T1000 (cell line): ENCODE data around the gene DNHD1.

Experiments
- DNase-seq: peaks from one replicate; lab custom pipeline; 2025; ENCODE audit warnings: mixed read lengths; lab: John Stamatoyannopoulos, UW

Gene DNHD1

DNA sequence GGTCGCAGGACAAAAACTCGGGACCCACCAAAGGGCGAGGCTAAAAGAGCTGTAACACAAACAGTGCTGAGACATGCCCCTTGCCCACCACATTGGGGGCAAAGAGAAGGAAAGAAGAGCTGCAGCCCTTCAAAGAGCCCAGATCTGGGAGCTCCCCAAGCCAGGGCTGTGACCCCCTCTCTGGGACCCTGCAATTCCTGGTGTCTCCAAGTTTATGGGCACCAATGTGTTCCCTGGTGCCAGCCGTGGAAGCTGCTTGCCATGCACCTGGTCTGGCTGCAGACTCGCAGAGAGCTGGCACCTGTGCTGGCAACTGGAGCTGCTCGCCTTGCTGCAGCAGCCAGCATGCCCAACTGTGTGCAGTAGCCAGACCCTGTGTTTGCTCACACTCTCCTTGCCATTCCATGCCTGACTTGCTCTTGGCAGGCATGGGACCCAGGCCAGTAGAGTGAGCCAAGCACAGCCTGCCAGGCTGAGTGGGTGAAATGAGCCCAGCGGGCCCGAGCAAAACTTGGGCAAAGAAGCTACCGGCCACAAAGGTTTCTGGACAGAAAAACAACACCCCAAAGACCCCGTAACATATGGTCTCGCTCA is 90.4 kb downstream of the DNHD1 start:
- DNase-seq = no peak

DNA sequence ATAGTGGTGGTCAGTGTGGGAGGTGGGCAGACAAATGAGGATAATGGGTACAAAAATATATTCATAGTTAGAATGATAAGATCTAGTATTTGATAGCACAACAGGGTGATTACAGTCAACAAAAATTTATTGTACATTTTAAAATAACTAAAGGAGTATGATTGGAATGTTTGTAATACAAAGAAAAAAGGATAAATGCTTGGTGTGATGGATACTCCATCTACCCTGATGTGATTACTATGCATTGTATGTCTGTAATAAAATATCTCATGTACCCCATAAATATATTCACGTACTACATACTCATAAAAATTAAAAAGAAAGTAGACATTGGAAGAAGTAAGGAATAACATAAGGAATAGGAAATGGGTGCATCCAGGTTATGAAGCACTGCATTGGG is 90.9 kb downstream of the DNHD1 start:
- DNase-seq = no peak

DNA sequence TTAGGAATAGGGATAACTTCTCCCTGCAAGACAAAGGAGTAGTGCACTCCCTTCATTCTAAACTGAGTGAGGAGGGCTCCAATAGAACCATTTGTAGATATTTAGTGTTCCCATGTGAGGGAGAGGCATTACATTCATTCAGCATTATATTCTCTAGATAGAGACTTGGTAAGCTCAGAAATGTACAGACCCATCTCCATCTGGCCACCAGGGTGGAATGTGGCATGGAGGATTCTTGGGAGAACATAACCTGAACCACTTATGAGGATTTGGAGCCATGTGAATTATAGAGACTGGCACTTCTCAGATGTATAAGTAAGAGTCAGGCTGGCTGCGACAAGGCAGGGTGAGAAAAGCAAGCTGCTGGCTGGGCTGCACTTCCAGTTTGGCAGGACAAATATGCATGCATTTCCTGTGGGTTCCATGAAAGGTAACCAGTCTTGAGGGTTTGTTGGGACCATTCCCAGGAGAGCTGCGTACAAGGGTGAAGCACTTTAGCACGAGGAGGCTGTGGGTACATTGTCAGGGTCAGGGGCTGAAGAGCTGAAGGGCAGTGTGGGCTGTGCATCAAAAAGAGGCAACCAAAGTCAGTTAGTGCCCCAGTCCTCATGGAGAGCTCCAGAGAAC is 97.2 kb downstream of the DNHD1 start:
- DNase-seq = no peak

DNA sequence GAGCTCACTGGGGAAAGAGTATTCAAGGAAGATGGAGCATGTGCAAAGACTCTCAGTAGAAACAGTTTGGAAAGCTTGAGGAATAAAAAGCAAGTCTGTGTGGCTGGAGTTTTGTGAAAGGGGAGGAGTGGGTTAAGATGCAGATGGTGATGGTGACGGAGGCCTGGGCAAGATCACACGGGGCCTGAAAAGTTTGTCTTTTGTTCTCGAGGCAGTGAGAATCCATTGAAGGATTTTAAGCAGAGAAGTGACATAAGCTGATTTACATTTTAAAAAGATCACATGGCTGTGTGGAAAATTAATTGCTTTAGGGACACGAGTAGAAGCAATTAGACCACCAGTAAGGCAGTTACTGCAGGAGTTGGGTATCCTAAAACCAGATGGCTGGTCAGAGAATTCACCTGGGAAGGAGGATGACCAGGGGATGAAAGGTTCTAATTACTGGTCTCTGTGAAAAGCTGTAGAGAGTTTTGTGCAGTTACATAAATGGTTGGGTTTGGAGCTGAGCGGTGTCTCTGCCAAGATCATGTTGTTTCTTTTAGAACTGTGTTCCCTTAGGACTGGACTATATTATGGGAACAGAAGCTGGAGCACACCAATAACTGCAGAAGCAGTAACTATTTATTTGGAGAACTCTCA is 99.3 kb downstream of the DNHD1 start:
- no peak for DNase-seq

DNA sequence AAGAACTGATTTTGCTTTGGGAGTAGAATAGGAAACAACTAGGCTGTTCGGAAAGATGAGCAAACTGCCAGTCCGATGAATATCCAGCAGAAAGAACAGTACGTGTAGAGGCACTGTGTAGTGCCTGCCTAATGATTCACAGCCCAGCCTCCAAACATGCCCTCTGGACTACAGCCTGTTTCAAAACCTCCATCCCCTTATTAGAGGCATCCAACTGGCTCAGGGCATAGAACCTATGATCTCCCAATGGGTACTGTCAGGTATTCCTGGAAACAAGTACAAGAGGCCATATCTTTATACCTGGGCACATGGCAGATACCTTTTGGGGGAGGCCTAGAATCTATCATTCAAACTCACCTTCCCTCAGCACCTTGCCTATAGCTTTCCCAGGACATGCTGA is 101.5 kb downstream of the DNHD1 start:
- DNase-seq = no peak

DNA sequence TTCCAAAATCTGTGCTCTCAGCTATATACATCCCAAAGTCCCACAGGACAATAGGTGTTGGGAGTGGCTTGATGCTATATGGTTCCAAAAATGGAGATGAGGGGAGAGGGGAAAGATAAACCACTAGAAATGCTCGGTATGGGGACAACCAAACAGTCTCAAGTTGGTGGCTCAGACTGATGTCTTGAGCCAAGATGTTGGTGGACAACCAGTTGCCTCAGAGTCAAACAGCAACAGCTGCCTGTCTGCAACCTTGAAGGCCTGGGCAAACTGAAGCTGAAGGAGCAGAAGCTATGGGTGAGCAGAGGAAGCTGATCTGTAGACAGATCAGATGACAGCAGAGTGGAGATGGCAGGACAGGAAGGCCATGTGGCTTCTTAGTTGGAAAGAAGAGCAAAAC is 102.4 kb downstream of the DNHD1 start:
- DNase-seq = no peak

DNA sequence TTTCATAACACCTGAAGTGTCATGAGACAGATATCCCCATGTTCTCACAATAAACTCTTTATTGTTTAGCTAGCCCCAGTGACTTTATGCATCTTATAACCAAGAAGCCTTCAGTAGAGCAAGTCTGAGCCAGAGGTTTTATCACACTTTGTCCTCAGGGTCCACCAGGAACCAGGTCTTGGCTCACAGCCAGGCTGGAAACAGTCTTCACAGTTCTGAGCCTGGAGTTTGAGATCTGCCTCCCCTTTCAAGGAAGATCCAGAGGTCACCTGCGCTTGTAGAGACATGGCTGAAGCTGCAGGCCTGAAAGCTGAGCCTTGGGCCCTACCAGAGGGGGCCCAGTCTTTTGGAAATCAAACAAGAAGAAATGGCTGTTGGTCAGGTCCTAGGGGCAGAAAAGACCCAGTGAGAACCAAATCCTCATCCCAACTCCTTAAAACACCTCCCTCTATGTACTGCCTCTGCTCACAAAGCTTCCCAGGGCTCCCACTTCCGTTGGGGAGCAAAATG is 102.9 kb downstream of the DNHD1 start:
- DNase-seq = no peak

DNA sequence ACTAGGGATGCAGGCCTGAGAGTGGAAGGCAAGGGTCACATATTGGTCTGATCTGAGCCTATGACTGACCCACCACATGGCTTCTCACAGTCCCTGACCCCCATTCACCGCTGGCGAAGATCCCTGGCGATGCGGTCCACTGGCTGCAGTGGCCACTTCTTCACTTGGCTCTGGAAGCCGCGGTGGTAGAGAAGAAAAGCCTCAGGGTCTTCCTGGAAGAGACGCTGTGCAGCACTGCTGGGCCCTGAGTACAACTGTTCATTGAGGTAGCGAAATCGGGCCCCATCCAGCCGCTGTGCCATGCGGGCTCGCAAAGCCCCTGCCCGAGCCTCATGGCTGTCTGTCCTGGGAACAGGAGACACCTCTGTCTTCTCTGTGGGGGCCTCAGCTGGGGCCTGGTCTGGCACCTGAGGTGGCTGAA is 104.0 kb downstream of the DNHD1 start:
- DNase-seq = no peak

DNA sequence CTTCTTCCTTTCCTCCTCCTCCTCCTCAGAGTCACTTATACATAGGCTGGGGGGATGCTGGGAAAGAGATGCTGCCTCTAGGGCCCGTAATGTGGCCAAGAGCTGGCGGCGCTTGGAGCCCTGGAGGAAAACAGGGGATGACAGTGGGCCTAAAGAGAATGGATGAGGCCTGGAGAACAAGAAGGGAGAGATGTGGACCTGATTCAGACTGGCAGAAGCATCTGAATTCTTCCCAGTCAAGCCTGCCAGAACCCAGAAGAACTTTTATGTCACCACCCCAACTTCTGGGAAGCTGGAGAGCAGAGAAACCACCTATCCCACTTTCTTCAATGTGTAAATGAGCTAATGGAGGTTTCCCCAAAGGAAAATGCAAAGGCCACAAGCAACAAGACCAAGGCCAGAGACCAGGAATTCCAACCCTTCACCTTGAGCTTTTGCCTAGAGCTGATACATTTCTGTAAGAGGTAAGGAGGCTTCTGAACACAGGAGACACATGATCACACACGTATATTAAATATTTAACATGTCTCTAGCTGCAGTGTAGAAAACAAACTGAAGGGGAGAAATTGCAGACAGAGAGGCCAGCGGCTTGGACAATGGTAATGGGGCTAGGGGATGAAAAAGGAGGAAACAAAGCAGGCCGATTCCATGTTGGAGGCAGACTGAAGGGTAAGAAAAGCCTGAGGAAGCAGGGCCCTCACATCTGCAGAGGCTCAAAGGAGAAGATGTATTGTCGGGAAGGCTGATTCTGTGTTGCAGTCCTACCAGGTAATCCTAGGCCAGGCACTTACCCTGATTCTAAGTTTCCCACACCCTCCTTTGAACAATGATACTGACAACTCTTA is 105.2 kb downstream of the DNHD1 start:
- no peak for DNase-seq

DNA sequence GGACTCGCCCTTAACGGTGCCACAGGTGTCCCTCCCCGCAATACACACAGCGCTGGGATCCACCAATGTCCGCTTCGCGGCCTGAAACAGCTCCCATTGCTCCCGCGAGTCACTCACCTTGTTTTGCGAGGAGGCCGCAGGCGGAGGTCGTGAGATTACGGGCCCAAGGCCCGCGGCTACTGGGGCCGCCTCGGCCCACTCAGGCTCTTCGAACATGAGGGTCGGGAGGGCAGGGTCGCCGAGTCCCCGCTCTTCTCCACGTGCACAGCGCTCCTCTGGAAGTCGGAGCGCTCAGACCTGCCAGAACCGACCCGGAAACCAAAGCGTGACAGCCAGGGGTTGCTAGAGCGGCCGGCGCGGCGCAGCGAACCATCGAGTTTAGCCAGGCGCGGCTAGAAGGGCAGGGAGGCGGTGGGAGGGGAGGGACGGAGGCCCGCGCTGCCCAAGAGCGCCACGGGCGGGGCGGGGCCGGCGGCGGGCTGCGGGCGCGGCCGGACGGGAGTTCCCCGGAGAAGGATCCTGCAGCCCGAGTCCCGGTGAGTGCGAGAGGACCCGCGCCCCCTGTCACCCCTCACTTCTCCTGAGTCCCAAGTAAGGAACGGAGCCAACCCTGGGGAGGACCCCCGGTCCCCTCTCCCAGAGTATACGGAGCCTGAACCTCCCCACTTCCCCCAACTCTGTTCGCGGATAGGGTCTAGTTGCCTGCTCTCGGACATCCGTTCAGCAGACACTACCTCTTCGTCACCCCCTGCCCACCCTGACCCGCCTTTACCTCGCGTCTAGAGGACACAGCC is 106.4 kb downstream of the DNHD1 start, which contains the start of the genes ILK and RRP8:
TSS of gene ILK (plus strand) at position 488 of the 794 bp plus-strand sequence. CDS start 498 bp downstream, outside the sequence.
TSS of gene RRP8 (minus strand) at position 330 of the 794 bp plus-strand sequence. CDS start at position 216, 114 bp downstream.
- peak; percentile 68 for DNase-seq

DNA sequence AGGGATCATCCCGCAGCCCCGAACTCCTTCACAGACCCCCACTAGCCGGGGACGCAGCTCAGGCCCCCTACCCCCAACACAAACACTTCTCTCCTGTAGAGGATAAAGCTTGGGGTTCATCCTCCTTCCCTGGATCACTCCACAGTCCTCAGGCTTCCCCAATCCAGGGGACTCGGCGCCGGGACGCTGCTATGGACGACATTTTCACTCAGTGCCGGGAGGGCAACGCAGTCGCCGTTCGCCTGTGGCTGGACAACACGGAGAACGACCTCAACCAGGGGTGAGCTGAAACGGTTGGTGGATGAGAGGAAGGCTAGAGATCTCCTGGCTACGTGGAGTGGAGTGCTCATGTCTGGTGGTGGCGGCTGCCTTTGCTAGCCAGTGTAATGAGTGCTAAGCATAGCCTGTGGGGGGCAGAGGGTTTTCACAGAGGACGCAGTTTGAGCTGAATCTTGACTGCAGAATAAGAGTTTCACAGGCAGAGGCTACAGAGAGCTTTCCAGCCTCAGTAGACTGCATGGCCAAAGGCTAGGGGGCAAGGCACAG is 107.1 kb downstream of the DNHD1 start:
- peak; percentile 5 for DNase-seq

DNA sequence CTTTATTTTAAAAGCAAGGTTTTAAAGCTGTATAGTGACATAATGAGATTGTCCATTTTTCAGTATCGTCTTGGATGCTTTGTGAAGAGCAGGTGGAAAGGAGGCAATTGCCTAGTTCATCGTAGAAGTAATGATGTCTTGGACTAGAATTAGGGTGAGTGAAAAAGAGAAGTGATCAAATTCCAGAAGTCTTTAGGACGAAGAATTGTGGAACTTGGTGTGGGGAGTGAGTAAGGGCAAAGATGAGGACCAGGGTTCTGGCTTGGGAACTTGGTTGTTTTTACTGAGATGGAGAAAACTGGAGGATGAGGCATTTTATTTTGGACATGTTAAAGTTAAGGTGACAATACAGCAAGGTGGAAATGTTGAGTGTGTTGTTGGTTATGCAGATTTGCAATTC is 107.7 kb downstream of the DNHD1 start:
- no peak for DNase-seq

DNA sequence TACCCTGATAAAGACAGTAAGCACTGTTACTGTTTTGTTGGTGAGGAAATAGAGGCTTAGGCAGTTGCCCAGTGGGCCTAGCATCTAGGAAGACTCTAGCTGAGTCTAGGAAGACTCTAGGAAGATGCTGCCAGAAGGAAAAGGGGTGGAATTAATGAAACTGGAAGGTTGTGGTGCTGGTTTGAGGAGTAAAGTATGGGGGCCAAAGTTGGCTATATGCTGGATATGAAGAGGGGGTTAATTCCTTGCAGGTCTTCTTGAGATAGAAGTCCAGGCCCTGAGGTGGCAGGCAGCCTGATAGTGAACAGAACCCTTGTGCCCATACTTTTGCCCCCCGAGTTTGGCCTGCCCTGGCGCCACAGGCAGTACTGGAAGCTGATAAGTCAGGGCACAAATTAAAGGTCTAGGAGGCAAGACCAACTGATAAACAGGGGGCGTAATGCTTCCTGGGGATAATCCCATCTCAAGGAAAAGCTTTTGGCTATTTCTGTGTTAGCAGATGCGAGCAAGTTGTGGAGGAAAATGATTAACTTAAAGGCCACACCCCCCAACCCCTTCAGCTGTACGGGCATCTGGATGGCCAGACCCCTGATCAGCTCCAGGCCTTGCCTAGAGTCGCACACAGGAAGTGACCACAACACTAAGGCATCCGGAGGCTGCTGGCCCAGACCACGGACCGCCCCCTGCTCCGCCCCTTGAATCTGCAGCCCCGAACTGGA is 109.5 kb downstream of the DNHD1 start:
- DNase-seq = peak; percentile 70

DNA sequence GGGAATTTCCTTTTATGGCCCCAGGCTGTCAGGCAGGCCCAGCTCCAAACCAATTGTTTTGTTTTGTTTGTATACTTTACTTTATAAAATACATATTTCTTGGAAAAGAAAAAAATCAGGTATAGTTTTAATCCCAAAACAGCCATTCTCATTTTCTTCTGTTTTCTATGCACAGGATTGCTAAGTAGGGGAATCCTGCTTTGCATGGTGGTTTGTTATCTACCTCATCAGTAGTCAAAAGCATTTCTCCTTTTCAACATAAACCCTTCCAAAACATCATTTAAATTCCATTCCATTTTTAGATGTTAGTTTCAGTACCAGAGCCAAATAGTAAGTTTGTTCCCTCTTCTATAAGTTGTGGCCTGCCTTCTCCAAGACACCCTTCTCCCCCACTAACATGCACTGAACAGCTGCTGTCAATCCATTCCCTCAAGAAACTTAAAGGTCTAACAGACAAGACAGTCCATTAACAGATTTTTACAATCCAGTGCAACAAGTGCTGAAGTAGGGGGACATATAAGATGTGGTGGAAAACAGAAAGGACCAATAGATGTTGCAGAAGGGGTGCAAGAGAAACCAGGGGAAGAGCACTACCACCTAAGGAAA is 110.2 kb downstream of the DNHD1 start:
- no peak for DNase-seq

DNA sequence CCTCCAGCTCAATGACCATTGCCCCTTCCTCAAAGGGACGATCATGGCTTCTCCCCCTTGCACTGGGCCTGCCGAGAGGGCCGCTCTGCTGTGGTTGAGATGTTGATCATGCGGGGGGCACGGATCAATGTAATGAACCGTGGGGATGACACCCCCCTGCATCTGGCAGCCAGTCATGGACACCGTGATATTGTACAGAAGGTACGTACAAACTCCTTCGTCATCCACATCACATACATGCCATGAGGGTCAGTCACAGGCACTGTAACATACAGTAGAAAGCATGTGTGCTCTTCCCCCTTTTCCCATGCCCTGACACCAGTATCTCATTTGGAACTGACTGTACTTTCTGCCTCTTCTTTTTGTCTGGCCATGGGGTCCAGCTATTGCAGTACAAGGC is 110.9 kb downstream of the DNHD1 start:
- DNase-seq = no peak

DNA sequence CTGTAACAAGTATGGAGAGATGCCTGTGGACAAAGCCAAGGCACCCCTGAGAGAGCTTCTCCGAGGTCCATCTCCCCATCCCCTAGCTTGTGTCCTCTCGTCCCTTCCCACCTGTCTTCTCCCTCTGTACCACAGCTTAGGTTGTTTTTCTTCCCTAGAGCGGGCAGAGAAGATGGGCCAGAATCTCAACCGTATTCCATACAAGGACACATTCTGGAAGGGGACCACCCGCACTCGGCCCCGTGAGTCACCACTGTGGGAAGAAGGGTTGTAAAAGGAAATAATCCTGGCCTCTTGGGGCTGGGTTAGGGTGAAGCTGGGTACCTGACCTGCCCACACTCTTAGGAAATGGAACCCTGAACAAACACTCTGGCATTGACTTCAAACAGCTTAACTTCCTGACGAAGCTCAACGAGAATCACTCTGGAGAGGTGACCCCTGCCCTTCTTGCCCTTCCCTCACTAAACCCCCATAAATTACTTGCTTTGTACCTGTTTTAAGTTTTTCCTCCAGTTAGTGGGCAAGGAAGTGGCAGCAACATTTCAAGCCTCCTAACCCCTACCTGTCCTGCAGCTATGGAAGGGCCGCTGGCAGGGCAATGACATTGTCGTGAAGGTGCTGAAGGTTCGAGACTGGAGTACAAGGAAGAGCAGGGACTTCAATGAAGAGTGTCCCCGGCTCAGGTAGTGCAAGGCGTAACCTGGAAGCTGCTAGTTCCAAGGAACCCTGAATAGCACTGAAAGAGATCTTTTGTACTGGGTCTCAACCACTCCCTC is 111.8 kb downstream of the DNHD1 start:
- no peak for DNase-seq

DNA sequence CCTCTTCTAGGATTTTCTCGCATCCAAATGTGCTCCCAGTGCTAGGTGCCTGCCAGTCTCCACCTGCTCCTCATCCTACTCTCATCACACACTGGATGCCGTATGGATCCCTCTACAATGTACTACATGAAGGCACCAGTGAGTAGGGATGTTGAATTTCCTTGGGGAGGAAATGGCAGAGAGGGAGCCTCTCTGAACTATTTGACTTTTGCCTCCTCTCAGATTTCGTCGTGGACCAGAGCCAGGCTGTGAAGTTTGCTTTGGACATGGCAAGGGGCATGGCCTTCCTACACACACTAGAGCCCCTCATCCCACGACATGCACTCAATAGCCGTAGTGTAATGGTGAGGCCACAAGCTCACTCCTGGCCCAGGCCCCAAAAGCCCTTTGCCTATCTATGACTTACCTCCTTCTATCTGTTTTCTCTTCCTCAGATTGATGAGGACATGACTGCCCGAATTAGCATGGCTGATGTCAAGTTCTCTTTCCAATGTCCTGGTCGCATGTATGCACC is 112.5 kb downstream of the DNHD1 start:
- DNase-seq = no peak

DNA sequence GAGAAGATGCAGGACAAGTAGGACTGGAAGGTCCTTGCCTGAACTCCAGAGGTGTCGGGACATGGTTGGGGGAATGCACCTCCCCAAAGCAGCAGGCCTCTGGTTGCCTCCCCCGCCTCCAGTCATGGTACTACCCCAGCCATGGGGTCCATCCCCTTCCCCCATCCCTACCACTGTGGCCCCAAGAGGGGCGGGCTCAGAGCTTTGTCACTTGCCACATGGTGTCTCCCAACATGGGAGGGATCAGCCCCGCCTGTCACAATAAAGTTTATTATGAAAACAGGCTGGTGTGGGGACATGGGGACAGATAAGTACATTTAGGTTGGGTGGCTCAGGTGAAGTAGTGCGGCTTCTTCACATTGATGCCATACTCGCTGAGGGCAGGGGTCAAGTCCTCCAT is 113.5 kb downstream of the DNHD1 start:
- no peak for DNase-seq
